HepG2 (cell line): ENCODE results near the gene KCNH6. TPM values are rescaled to one million over a fixed set of nuclear protein-coding genes. Genes with fewer than 3 reads are reported as not detected.
A peak's percentile ranks its signal among the peaks of the same experiment; 100 is the strongest.

Experiments used
- BRD4 ChIP-seq: sonication (generic); formaldehyde crosslinking; IDR thresholded peaks from 2 replicates; pipeline ENCODE4 v1.4.0; 2020; ENCODE audit warnings: missing genetic modification reagents
- DMAP1 ChIP-seq: IDR thresholded peaks from 2 replicates; pipeline ENCODE4 v1.6.1; 2016
- DNMT3B ChIP-seq: conservative IDR thresholded peaks from 2 replicates; pipeline ENCODE4 v1.6.1; 2016; ENCODE audit warnings: missing biosample characterization, control low read depth
- GMEB1 ChIP-seq: sonication (generic); formaldehyde crosslinking; IDR thresholded peaks from 2 replicates; pipeline ENCODE4 v1.5.1; 2020; ENCODE audit warnings: missing genetic modification reagents, mild to moderate bottlenecking, borderline replicate concordance
- HBP1 ChIP-seq: IDR thresholded peaks from 2 replicates; pipeline ENCODE4 v1.6.1; 2016; ENCODE audit warnings: low read depth, control low read depth
- HES4 ChIP-seq: sonication (generic); formaldehyde crosslinking; IDR thresholded peaks from 2 replicates; pipeline ENCODE4 v1.9.0; 2021; ENCODE audit warnings: mild to moderate bottlenecking, missing genetic modification reagents, borderline replicate concordance
- MTERF4 ChIP-seq: sonication (generic); formaldehyde crosslinking; IDR thresholded peaks from 2 replicates; pipeline ENCODE4 v1.8.0; 2023; ENCODE audit warnings: mild to moderate bottlenecking, missing genetic modification reagents
- MXI1 ChIP-seq: IDR thresholded peaks from 3 replicates; pipeline ENCODE4 v1.6.1; 2012; ENCODE audit warnings: low read depth, low read length, inconsistent platforms, borderline replicate concordance
- NFE2L2 ChIP-seq: fragments of 150-350 bp; IDR thresholded peaks from 2 replicates; pipeline ENCODE4 v1.6.1; 2014; ENCODE audit warnings: low read length
- PBX2 ChIP-seq: IDR thresholded peaks from 2 replicates; pipeline ENCODE4 v1.6.1; 2016; ENCODE audit warnings: control low read depth
- REPIN1 ChIP-seq: sonication (generic); formaldehyde crosslinking; IDR thresholded peaks from 2 replicates; pipeline ENCODE4 v1.8.0; 2022; ENCODE audit warnings: missing genetic modification reagents, low read depth, mild to moderate bottlenecking, borderline replicate concordance
- SMAD1 ChIP-seq: sonication (generic); formaldehyde crosslinking; IDR thresholded peaks from 2 replicates; pipeline ENCODE4 v1.4.0; 2020; ENCODE audit warnings: missing genetic modification reagents, low read depth, mild to moderate bottlenecking, borderline replicate concordance
- SMYD3 ChIP-seq: sonication (generic); formaldehyde crosslinking; IDR thresholded peaks from 2 replicates; pipeline ENCODE4 v1.8.1; 2023; ENCODE audit warnings: mild to moderate bottlenecking, missing genetic modification reagents
- SNAPC2 ChIP-seq: sonication (generic); formaldehyde crosslinking; IDR thresholded peaks from 2 replicates; pipeline ENCODE4 v1.8.1; 2022; ENCODE audit warnings: mild to moderate bottlenecking, missing genetic modification reagents
- ZFP36 ChIP-seq: fragments of 150-350 bp; IDR thresholded peaks from 2 replicates; pipeline ENCODE4 v1.6.1; 2018; ENCODE audit warnings: borderline replicate concordance, low read length, low read depth; ENCODE audit not compliant: partially characterized antibody
- ZMAT3 ChIP-seq: sonication (generic); formaldehyde crosslinking; conservative IDR thresholded peaks from 2 replicates; pipeline ENCODE4 v1.7.0; 2021; ENCODE audit warnings: missing genetic modification reagents
- ZNF282 ChIP-seq: fragments of 450-650 bp; IDR thresholded peaks from 2 replicates; pipeline ENCODE4 v1.6.1; 2018; ENCODE audit not compliant: partially characterized antibody
- ZNF558 ChIP-seq: sonication (generic); formaldehyde crosslinking; IDR thresholded peaks from 2 replicates; pipeline ENCODE4 v1.9.0; 2022; ENCODE audit warnings: mild to moderate bottlenecking, missing genetic modification reagents, borderline replicate concordance
- ZNF562 ChIP-seq: sonication (generic); formaldehyde crosslinking; IDR thresholded peaks from 2 replicates; pipeline ENCODE4 v1.8.0; 2022; ENCODE audit warnings: missing genetic modification reagents, borderline replicate concordance
- ZNF605 ChIP-seq: sonication (generic); formaldehyde crosslinking; IDR thresholded peaks from 2 replicates; pipeline ENCODE4 v1.8.0; 2022; ENCODE audit warnings: mild to moderate bottlenecking, missing genetic modification reagents
- polyA plus RNA-seq, 8 experiments: library from polyadenylated mRNA; depleted of rRNA in 3 of 8; stranded (reverse) in 7 of 8; unstranded in 1 of 8; fragments of >200 nt; fragmentation: Illumina TruSeq in 4 of 8; extraction: Trizol in 4 of 8; gene quantifications; 2 replicates each; pipeline versions ENCODE4 v1.2.1 to v1.2.3, GENCODE V29; 2011 to 2016; ENCODE audit warnings: low read depth in 4 of 8, missing spikeins in 1 of 8, mixed read lengths in 1 of 8; ENCODE audit not compliant: insufficient read depth in 1 of 8
- total RNA-seq, 5 experiments: library from RNA; depleted of rRNA; stranded (reverse); fragments of >200 nt; fragmentation: Illumina TruSeq; extraction: Trizol; gene quantifications; 2 replicates each; pipeline ENCODE4 v1.2.3, GENCODE V29; 2016; ENCODE audit warnings: low read depth in 1 of 5
- TF ChIP-seq, protein P1 (sequence below): sonication (generic); formaldehyde crosslinking; IDR thresholded peaks from 2 replicates; pipeline ENCODE4 v1.4.0; 2020; ENCODE audit warnings: missing genetic modification reagents
- TF ChIP-seq, protein P2 (sequence below): sonication (generic); formaldehyde crosslinking; IDR thresholded peaks from 2 replicates; pipeline ENCODE4 v1.4.0; 2020; ENCODE audit warnings: missing genetic modification reagents

KCNH6 gene
- total and polyA plus RNA-seq, 2 of the 13 experiments (the other 11 are each of a cell fraction or from before 2014, with no cell fraction given), result 0.05 to 0.18 TPM

DNA sequence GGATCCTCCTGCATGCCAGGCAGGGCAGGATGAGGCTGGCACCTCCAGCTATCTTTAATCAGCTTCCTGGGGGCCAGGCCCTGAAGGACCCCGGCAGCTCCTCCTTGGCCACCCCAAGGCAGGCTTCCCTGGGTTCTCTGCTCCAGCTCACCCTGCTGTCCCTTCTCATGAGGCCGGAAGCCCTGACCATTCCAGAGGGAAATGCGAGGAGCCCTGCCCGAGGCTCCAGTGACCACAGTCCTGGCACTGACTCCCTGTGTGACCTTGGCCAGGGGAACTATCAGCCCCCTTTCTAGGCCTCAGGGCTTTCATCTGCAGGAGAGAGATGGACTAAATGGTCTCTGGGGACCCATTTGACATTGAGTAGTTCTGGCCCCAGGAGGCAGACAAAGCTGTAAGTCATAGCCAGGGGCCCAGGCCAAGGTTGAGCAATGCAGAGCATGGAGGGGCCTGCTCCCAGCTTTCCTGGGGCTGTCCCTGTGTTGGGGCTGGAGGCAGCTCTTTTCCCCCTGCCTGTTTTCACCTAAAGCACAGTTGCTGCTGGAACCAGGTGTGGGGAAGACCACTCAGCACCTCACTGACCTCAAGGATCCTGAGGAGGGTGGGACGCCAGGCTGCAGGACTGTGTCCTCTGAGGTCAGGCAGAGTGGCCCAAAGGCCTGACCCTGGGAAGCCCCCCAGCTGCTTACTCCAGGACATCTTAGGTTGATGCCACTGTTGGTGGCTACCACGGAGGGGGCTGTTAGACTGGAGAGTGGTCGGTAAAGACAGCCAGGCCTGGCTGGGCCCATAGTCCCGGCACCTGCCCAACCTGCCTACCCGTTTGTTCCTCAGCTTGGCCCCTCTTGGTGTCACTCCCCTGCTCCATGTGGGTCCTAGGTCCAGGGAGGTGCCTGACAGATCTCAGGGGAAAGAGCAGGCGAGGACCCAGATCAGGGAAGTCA lies 8.1 kb downstream of the KCNH6 start (continued):
- TF ChIP-seq ZNF558 (no peak), SMYD3 (CRISPR knock-in tag) (0 out of 2 replicates have a peak, but pooled peaks have one; percentile 70), MTERF4 (peak; percentile 82; the same call in 1 of the 2 replicates), HES4 (CRISPR knock-in tag) (no peak), HBP1 (no peak), REPIN1 (peak; percentile 82; the same call in 1 of the 2 replicates), ZNF562 (CRISPR knock-in tag) (no peak), PBX2 (CRISPR knock-in tag) (no peak), MXI1 (no peak), NFE2L2 (no peak), SMAD1 (peak; percentile 33; the same call in 1 of the 2 replicates), ZNF282 (no peak), DNMT3B (0 out of 2 replicates have a peak, but pooled peaks have one; percentile 28), BRD4 (CRISPR knock-in tag) (no peak; the same call in 1 of the 2 replicates), ZFP36 (no peak), ZNF605 (no peak), SNAPC2 (peak; percentile 71; the same call in 1 of the 2 replicates), GMEB1 (CRISPR knock-in tag) (peak; percentile 61; the same call in 1 of the 2 replicates), DMAP1 (CRISPR knock-in tag) (peak; percentile 43; the same call in 1 of the 2 replicates), ZMAT3 (no peak; the same call in 1 of the 2 replicates)
- TF ChIP-seq, protein P1, sequence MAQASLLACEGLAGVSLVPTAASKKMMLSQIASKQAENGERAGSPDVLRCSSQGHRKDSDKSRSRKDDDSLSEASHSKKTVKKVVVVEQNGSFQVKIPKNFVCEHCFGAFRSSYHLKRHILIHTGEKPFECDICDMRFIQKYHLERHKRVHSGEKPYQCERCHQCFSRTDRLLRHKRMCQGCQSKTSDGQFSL, result no peak
- TF ChIP-seq, protein P2, sequence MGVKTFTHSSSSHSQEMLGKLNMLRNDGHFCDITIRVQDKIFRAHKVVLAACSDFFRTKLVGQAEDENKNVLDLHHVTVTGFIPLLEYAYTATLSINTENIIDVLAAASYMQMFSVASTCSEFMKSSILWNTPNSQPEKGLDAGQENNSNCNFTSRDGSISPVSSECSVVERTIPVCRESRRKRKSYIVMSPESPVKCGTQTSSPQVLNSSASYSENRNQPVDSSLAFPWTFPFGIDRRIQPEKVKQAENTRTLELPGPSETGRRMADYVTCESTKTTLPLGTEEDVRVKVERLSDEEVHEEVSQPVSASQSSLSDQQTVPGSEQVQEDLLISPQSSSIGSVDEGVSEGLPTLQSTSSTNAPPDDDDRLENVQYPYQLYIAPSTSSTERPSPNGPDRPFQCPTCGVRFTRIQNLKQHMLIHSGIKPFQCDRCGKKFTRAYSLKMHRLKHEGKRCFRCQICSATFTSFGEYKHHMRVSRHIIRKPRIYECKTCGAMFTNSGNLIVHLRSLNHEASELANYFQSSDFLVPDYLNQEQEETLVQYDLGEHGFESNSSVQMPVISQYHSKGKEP (CRISPR knock-in tag), result no peak
